OCI-LY7 (cell line): Measurements from ENCODE around the gene MROH9. TPM values are rescaled to one million over a fixed set of nuclear protein-coding genes. Genes with fewer than 3 reads are reported as not detected.

Experiments used
- BruUV-seq: library from RNA; stranded (reverse); fragments of 400-500 nt; replicated peaks from 2 replicates; lab custom pipeline; 2021; lab: Mats Ljungman, UMichigan
- CTCF ChIA-PET: fragments of 300-600 bp; sonication (Branson Sonifier 250); formaldehyde crosslinking; loops from one replicate; lab custom pipeline; 2022; ENCODE audit warnings: antibody characterized with exemption; ENCODE audit not compliant: unreplicated experiment; lab: Charles Lee
- POLR2A ChIA-PET: fragments of 300-600 bp; sonication (Branson Sonifier 250); formaldehyde crosslinking; loops from one replicate; lab custom pipeline; 2022; ENCODE audit warnings: antibody characterized with exemption; lab: Charles Lee
- DNase-seq: peaks from one replicate; pipeline ENCODE4 v3.0.0-alpha.2; 2015; ENCODE audit warnings: low spot score
- H2AFZ ChIP-seq: fragments of 200-600 bp; sonication (generic), shearing (Covaris generic); 2 replicates; pipeline ENCODE4 v1.6.1; 2014; ENCODE audit warnings: mild to moderate bottlenecking, antibody characterized with exemption, low read length, moderate library complexity
- H3K27ac ChIP-seq: fragments of 200-600 bp; sonication (generic); 2 replicates; pipeline ENCODE4 v1.5.1; 2014; ENCODE audit warnings: mixed run types, low read depth, mild to moderate bottlenecking, moderate library complexity, low read length, inconsistent platforms; ENCODE audit not compliant: poor library complexity, severe bottlenecking
- H3K36me3 ChIP-seq: fragments of 200-600 bp; sonication (generic); 2 replicates; pipeline ENCODE4 v1.6.1; 2014; ENCODE audit warnings: mild to moderate bottlenecking, antibody characterized with exemption, low read length, moderate library complexity, mixed read lengths; ENCODE audit not compliant: insufficient read depth
- H3K4me1 ChIP-seq: fragments of 200-600 bp; sonication (generic); 2 replicates; pipeline ENCODE4 v1.5.1; 2014; ENCODE audit warnings: mild to moderate bottlenecking, low read length; ENCODE audit not compliant: insufficient read depth, poor library complexity, severe bottlenecking
- H3K4me2 ChIP-seq: fragments of 200-600 bp; sonication (generic); 2 replicates; pipeline ENCODE4 v1.6.1; 2014; ENCODE audit warnings: mild to moderate bottlenecking, low read length
- H3K4me3 ChIP-seq: fragments of 200-600 bp; sonication (generic); 2 replicates; pipeline ENCODE4 v1.5.1; 2014; ENCODE audit warnings: mild to moderate bottlenecking, low read depth, low read length; ENCODE audit not compliant: poor library complexity, severe bottlenecking
- H3K79me2 ChIP-seq: fragments of 200-600 bp; sonication (generic); 2 replicates; pipeline ENCODE4 v1.6.1; 2016; ENCODE audit warnings: low read depth, mild to moderate bottlenecking, low read length, moderate library complexity, mixed read lengths; ENCODE audit not compliant: insufficient read depth
- H3K9me2 ChIP-seq: fragments of 200-600 bp; sonication (generic); 2 replicates; pipeline ENCODE4 v1.6.1; 2016; ENCODE audit warnings: mild to moderate bottlenecking, low read length, mixed read lengths; ENCODE audit not compliant: insufficient read depth
- H3K9me3 ChIP-seq: fragments of 200-600 bp; sonication (generic); 2 replicates; pipeline ENCODE4 v1.6.1; 2014; ENCODE audit warnings: mild to moderate bottlenecking, mixed run types, low read length, mixed read lengths
- H4K20me1 ChIP-seq: fragments of 200-600 bp; sonication (generic); 2 replicates; pipeline ENCODE4 v1.6.1; 2014; ENCODE audit warnings: mild to moderate bottlenecking, antibody characterized with exemption, low read length, moderate library complexity, mixed read lengths; ENCODE audit not compliant: insufficient read depth
- EZH2phosphoT487 ChIP-seq: fragments of 200-600 bp; sonication (generic); IDR thresholded peaks from 2 replicates; pipeline ENCODE4 v1.6.1; 2018; ENCODE audit warnings: low read depth, borderline replicate concordance, mild to moderate bottlenecking, mixed run types, antibody characterized with exemption, low read length, moderate library complexity, mixed read lengths
- intact Hi-C: fragments of 100-400 bp; cut with micrococcal nuclease; formaldehyde crosslinking; loops from one replicate; pipeline ENCODE4 v1.10.0; 2022; ENCODE audit not compliant: unreplicated experiment
- total RNA-seq, 2 experiments: library from RNA; depleted of rRNA in 1 of 2; stranded (reverse); fragments of >200 nt in 1 of 2; shearing (Covaris generic) in 1 of 2; gene quantifications; 2 replicates each; pipeline ENCODE4 v1.2.3, GENCODE V29; 2014 to 2022
- TF ChIP-seq, protein P1 (sequence below): fragments of 200-600 bp; sonication (generic); conservative IDR thresholded peaks from 2 replicates; pipeline ENCODE4 v1.5.1; 2014; ENCODE audit warnings: mild to moderate bottlenecking, antibody characterized with exemption, low read length, moderate library complexity, mixed read lengths

MROH9 gene
- total RNA-seq, 2 experiments from 2014 or later = not detected

DNA sequence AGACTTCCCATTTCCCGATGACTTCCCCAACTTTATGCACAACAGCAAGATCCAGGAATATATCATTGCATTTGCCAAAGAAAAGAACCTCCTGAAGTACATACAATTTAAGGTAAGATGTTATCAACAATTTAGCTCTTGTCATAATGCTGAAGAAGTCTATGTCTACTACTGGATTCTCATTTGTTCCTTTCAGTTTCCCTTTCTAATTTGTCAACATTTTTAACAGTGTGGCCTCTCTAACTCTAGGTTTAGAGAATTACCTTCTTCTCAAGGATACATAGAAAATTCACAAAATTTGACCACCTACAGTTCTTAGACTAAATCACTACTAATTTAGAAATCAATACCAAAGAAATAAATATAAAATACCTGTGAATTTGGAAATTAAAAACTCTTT lies 168.5 kb downstream of the MROH9 start:
- POLR2A ChIA-PET = interaction anchor here (0.6 kb wide), 2 partner anchors 27 to 80 kb away, joined by 3 read pairs; no protein-coding TSS in a partner anchor
- Histone ChIP-seq H3K4me2 (no peak overlapping the region), H3K36me3 (no peaks in the 10 kb centered on the region), H2AFZ (no peak overlapping the region), H3K9me2 (no peaks in the 10 kb centered on the region), H3K79me2 (no peaks in the 10 kb centered on the region), H4K20me1 (no peaks in the 10 kb centered on the region), H3K27ac (no peak overlapping the region), H3K4me1 (no peaks in the 10 kb centered on the region), H3K9me3 (no peaks in the 10 kb centered on the region), H3K4me3 (no peak overlapping the region)
- intact Hi-C loops = no loop called here
- TF ChIP-seq, protein P1, sequence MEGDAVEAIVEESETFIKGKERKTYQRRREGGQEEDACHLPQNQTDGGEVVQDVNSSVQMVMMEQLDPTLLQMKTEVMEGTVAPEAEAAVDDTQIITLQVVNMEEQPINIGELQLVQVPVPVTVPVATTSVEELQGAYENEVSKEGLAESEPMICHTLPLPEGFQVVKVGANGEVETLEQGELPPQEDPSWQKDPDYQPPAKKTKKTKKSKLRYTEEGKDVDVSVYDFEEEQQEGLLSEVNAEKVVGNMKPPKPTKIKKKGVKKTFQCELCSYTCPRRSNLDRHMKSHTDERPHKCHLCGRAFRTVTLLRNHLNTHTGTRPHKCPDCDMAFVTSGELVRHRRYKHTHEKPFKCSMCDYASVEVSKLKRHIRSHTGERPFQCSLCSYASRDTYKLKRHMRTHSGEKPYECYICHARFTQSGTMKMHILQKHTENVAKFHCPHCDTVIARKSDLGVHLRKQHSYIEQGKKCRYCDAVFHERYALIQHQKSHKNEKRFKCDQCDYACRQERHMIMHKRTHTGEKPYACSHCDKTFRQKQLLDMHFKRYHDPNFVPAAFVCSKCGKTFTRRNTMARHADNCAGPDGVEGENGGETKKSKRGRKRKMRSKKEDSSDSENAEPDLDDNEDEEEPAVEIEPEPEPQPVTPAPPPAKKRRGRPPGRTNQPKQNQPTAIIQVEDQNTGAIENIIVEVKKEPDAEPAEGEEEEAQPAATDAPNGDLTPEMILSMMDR = no peak
- TF ChIP-seq EZH2phosphoT487 = no peak
- CTCF ChIA-PET = no interaction called here
- no peak for DNase-seq
- no TSS peak for BruUV-seq

DNA sequence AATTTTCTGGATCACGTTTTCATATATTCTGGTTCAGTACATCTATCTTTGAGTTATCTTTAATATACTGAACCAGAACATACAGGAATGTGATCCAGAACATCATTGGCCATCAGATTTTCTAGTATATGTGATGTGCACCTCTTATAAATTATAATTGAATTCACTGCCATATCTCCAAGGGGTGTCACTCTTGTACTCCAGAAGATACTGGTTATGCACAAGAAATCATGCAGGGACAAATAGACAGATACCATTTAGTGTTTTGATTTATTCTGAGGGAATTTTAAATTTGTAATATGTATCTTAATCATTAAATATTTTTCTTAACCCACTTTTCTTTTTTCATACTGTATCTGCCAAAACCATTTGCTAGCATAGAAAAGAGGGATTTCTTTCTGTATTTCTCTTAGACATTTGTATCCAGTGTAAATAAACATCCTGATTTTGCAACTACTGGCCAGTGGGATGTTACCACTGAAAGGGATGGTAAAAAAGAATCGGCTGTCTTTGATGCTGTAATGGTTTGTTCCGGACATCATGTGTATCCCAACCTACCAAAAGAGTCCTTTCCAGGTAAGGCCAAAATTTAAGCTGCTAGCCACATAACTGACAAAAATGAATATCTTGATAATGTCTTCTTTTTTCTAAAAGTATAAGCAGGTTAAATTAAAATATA lies 172.1 kb downstream of the MROH9 start:
- Histone ChIP-seq H3K79me2 (no peaks in the 10 kb centered on the region), H3K36me3 (no peaks in the 10 kb centered on the region), H4K20me1 (no peaks in the 10 kb centered on the region), H3K4me1 (no peaks in the 10 kb centered on the region), H3K4me2 (no peak overlapping the region), H3K4me3 (no peak overlapping the region), H3K27ac (no peak overlapping the region), H3K9me2 (no peaks in the 10 kb centered on the region), H2AFZ (no peak overlapping the region), H3K9me3 (no peaks in the 10 kb centered on the region)
- intact Hi-C loops = no loop called here
- TF ChIP-seq EZH2phosphoT487 = no peak
- TF ChIP-seq, protein P1 = no peak; the same call in 1 of the 2 replicates
- CTCF ChIA-PET = no interaction called here
- BruUV-seq = no TSS peak
- POLR2A ChIA-PET = interaction anchor here (0.7 kb wide), 1 partner anchor 16 kb away, joined by 3 read pairs; no protein-coding TSS in a partner anchor
- DNase-seq = no peak

DNA sequence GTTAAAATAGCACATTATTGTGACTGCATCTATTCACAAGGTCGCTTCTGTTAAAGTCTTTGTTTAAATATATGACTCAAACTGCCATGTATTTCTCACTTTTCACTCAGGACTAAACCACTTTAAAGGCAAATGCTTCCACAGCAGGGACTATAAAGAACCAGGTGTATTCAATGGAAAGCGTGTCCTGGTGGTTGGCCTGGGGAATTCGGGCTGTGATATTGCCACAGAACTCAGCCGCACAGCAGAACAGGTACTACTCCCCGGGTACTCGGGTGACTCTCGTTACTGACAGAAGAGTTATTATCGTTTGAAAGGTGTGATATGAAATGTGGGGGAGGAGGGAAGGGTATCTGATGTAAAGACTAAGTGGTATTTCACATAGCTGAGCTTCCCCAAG lies 172.6 kb downstream of the MROH9 start:
- CTCF ChIA-PET = no interaction called here
- no peaks in the 10 kb centered on the region for H4K20me1 ChIP-seq
- no peaks in the 10 kb centered on the region for H3K4me1 ChIP-seq
- H2AFZ ChIP-seq = no peak overlapping the region
- no peaks in the 10 kb centered on the region for H3K36me3 ChIP-seq
- BruUV-seq = no TSS peak
- no peaks in the 10 kb centered on the region for H3K79me2 ChIP-seq
- no peak for DNase-seq
- H3K4me3 ChIP-seq = no peak overlapping the region
- TF ChIP-seq EZH2phosphoT487 = no peak
- TF ChIP-seq, protein P1 = no peak
- H3K9me3 ChIP-seq = no peaks in the 10 kb centered on the region
- no peak overlapping the region for H3K4me2 ChIP-seq
- POLR2A ChIA-PET = interaction anchor here (0.5 kb wide), 1 partner anchor 38 kb away, joined by 3 read pairs; no protein-coding TSS in a partner anchor
- intact Hi-C loops = no loop called here
- H3K27ac ChIP-seq = no peak overlapping the region
- H3K9me2 ChIP-seq = no peaks in the 10 kb centered on the region
